GM12874 (cell line): ENCODE results near the gene NRXN3.

Experiments used
- CTCF ChIP-seq: IDR thresholded peaks from 2 replicates; pipeline ENCODE4 v1.5.1; 2011; ENCODE audit warnings: low read depth, mild to moderate bottlenecking, control low read depth, low read length, moderate library complexity; ENCODE audit not compliant: insufficient read depth

Gene NRXN3

GRCh38 chr14:78561074-78561473, 390.9 kb downstream of the NRXN3 start:
- no peak for TF ChIP-seq CTCF

GRCh38 chr14:78566026-78566858, 396.1 kb downstream of the NRXN3 start:
- peak; percentile 81 for TF ChIP-seq CTCF

GRCh38 chr14:78566859-78567172, 396.6 kb downstream of the NRXN3 start:
- TF ChIP-seq CTCF = no peak

- no peak for TF ChIP-seq CTCF
Measured at GRCh38 chr14:78567343-78567742, 397.2 kb downstream of the NRXN3 start.

DNA sequence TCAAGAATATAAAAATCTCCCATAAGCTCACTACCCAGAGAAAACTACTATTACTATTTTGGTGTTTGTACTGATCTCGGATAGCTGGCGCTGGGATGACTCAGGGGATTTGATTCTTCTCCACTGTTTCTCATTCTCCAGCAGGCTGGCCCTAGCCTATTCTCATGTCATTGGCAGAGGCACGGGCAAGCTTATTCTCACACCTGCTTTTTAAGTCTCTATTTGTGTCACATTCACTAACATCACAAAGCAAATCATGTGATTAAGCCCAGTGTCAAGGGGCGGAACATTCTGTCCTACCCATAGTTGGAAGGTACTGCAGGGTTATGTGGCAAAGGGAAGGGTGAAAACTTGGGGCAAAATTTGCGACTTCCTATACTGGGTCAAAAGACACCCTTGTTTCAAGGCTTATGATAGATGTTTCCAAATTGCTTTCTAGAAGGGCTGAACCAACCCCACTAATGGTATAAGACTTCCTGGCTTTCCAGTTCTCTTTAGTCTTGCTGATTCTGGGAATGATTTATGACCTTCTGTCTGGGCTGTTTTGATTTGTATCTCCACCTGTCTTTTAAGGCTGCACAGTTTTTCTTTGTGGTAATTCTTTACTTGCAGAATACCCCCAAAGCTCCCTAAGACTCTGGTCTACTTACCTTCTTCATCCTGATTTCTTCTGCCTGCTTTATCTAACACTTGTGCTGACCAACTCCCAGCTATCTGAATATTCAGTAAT, 406.4 kb downstream of the NRXN3 start:
- TF ChIP-seq CTCF = no peak

GRCh38 chr14:78581229-78581628, 411.1 kb downstream of the NRXN3 start:
- TF ChIP-seq CTCF = no peak

DNA sequence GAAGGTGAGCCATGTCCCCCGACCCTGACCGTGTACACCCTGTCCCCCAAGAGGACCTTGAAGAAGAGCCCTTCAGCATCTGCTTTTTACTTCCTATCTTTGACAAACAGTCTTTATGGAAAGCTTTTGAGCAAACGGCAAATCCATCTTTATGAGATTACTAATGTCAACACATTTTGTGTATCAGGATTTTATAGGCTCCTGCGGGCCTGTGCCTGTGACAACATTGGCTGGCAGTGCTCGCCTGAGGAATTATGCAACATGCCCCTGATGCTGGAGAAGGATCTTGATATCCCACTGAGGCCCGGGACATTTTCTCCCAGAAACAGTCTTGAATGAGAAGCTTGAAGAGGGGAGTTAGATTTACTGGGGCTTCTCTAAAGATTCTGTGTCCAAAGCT, 416.5 kb downstream of the NRXN3 start:
- no peak for TF ChIP-seq CTCF
